ENCODE data around the gene CCDC38. TPM values are rescaled to one million over a fixed set of nuclear protein-coding genes. Genes with fewer than 3 reads are reported as not detected.
A peak's percentile ranks its signal among the peaks of the same experiment; 100 is the strongest.

CCDC38 gene
- total RNA-seq (under 1 TPM in 1 of 2 donors, not detected in 1; 0.18 TPM), polyA plus RNA-seq (ENCODE audit: insufficient read length in 6 of 6) (1 to 10 TPM in 2 of 6 donors, under 1 TPM in 4; 0.36 to 1.1 (median 0.59) TPM)
- long read RNA-seq, donor 1 = 0 reads
- long read RNA-seq, donor 2 = 0 reads
- long read RNA-seq, donor 3 = 0 reads
- long read RNA-seq, donor 4, partial matches to known transcripts = 0 of 1 reads
- long read RNA-seq, donor 4, other reads (novel, unspliced or antisense) = 1 of 1 reads
- long read RNA-seq, donor 5 = 0 reads
- long read RNA-seq, donor 6 = 0 reads
- long read RNA-seq, donor 7 = 0 reads
- long read RNA-seq, donor 8 = 0 reads
- long read RNA-seq, donor 9 = 0 reads
- long read RNA-seq, donor 10 = 0 reads
- long read RNA-seq, donor 11 = 0 reads
- long read RNA-seq, donor 12 = 0 reads

GRCh38 chr12:95942524-95943329 is at the start of gene CCDC38:
TSS of gene CCDC38 (minus strand) at chr12:95942614. CDS start at chr12:95936509, 6,105 bp downstream.
- intact Hi-C loops (cut with DNase I) = no loop called here
- Histone ChIP-seq H3K36me3 (no peaks in the 10 kb centered on the region), H3K9me3 (no peaks in the 10 kb centered on the region), H3K27ac (peak within 1 kb of the TSS; percentile 81 to 82), H3K4me1 (peaks cover 0 to 14% of the 10 kb centered on the region in 2 donors), H3K4me3 (peak within 1 kb of the TSS; percentile 51 to 84), H3K27me3 (no peaks in the 10 kb centered on the region)
- no peak for TF ChIP-seq CTCF (IDR thresholded peaks at IDR 0.05)
- DNase-seq (peak; percentile 51 to 92 (median 80)), ATAC-seq (peak; percentile 98)

GRCh38 chr12:95990136-95990535 is 47.7 kb upstream of the CCDC38 start:
- Histone ChIP-seq H3K36me3 (peaks cover 0 to 40% of the 10 kb centered on the region in 2 donors), H3K27ac (no peak overlapping the region), H3K4me1 (peaks cover 0 to 4% of the 10 kb centered on the region in 2 donors), H3K4me3 (no peak overlapping the region), H3K9me3 (no peaks in the 10 kb centered on the region), H3K27me3 (no peaks in the 10 kb centered on the region)
- intact Hi-C loops (cut with DNase I) = loop anchor here in 1 of 2 donors (10.0 kb wide), 1 partner anchor 75 kb away; no protein-coding TSS in a partner anchor
- ATAC-seq (no peak), DNase-seq (no peak)
- no peak for TF ChIP-seq CTCF (IDR thresholded peaks at IDR 0.05)

- Histone ChIP-seq H3K27me3 (no peaks in the 10 kb centered on the region), H3K4me1 (no peaks in the 10 kb centered on the region), H3K9me3 (no peaks in the 10 kb centered on the region), H3K4me3 (no peak overlapping the region), H3K36me3 (peaks cover 0 to 40% of the 10 kb centered on the region in 2 donors), H3K27ac (no peak overlapping the region)
- TF ChIP-seq CTCF (IDR thresholded peaks at IDR 0.05) = no peak
- intact Hi-C loops (cut with DNase I) = loop anchor here in 1 of 2 donors (10.0 kb wide), 1 partner anchor 75 kb away; no protein-coding TSS in a partner anchor
- DNase-seq (no peak), ATAC-seq (no peak)
Observed at GRCh38 chr12:95989504-95990123, 47.2 kb upstream of the CCDC38 start.

GRCh38 chr12:95988506-95989275 is 46.3 kb upstream of the CCDC38 start:
- Histone ChIP-seq H3K27me3 (no peaks in the 10 kb centered on the region), H3K27ac (no peak overlapping the region), H3K4me1 (no peaks in the 10 kb centered on the region), H3K36me3 (peaks cover 0 to 42% of the 10 kb centered on the region in 2 donors), H3K4me3 (no peak overlapping the region), H3K9me3 (no peaks in the 10 kb centered on the region)
- ATAC-seq = no peak
- no peak for TF ChIP-seq CTCF (IDR thresholded peaks at IDR 0.05)
- DNase-seq = no peak
- intact Hi-C loops (cut with DNase I) = no loop called here
